ENCODE results near the gene ARSB.

The ARSB gene

DNA sequence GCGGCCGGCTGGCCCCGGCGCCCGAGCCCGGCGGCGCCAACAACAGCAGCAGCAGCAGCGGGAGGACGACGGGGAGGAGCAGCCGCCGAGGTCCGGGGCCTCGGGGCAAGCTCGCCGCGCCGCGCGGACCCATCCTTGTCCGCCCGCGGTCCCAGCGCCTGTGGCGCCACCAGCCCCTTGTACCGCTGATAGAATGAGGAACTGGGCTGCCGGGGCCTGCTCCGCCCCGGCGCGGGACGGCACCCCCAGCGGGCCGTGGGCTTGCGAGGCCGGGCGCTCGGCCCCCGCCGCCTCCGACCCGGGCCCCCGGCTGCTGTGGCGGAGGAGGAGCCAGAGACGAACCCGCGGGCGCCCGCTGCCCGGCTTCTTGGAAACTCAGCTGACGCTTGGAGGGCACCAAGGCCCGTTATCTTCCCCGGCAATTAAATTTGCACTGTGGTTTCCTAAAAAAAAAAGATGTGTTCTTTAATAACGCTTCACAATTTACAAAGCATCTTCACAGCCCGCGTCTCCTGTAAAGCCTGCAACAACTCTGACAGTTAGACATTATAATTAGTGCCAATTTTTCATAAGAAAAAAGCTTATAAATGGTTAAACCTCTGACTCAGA is at the start of gene ARSB:
TSS of gene ARSB (minus strand) at position 195 of the 609 bp plus-strand sequence. CDS start at position 133, 62 bp downstream.
- peak; percentile 44 for DNase-seq (ENCODE audit: low spot score)

DNA sequence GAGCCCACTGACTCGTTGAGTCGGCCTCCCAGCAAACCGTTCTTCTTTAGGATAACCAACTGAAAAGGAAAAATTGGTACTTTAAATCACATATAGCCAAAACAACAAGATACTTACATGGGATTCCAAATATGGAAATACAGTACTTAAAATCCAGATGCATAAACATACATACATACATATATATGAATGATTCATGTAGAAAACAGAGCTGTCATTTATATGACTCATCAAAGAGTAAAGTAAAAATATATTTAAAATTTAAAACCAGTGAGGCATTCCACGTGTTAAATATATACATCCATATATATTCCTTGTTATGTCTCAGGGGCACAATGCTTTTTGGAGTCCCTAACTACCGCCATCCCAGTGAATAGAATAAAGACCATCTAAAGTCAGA is 47.7 kb upstream of the ARSB start:
- no peak for DNase-seq (ENCODE audit: low spot score)

DNA sequence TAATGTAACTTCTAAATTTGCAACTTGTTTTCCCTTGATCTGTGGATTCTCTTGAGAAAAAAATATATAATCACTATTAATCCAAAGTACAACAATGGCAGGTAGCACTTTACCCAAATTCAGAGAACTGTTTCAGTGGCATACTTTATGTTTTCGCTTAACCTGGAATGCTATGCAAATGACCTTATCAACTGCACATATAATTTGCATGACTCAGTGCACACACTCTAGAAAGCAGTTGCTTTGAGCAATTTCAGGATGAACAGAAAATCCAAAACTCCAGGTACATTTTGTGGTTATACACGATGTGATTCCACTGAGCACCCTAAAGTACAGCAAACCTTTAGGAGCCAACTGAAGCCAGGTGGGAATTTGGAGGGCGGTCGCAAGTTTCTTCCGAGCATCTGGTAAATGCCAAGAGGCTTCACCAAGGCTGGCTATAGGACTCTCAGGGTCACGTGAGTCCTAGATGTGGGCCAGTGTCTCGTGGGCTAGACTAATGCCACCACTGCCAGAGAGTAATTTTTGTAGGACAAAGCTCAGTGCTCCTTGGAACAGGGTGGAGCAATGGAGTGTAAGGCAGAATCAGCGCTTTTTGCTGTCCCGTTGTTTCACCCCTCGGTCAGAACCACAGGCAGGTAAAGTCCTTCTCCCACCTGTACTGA is 47.1 kb upstream of the ARSB start:
- DNase-seq (ENCODE audit: low spot score) = no peak

DNA sequence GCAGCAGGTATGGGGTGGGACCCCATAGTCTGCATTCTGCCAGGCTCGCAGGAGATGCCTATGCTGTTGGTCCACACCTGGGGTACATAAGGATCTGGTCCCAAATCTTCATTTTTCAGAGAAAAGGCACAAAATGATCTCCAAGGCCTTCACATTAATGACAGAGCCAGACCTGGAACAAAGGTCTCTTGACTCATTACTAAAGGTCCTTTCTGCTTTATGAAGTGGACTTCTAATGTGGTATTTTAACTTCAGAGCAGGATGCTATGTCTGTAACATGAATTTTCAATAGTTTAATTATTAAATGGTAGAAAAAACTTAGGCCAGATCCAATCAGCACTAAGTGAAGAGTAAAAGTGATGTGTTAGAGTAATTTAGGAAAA is 46.4 kb upstream of the ARSB start:
- no peak for DNase-seq (ENCODE audit: low spot score)

DNA sequence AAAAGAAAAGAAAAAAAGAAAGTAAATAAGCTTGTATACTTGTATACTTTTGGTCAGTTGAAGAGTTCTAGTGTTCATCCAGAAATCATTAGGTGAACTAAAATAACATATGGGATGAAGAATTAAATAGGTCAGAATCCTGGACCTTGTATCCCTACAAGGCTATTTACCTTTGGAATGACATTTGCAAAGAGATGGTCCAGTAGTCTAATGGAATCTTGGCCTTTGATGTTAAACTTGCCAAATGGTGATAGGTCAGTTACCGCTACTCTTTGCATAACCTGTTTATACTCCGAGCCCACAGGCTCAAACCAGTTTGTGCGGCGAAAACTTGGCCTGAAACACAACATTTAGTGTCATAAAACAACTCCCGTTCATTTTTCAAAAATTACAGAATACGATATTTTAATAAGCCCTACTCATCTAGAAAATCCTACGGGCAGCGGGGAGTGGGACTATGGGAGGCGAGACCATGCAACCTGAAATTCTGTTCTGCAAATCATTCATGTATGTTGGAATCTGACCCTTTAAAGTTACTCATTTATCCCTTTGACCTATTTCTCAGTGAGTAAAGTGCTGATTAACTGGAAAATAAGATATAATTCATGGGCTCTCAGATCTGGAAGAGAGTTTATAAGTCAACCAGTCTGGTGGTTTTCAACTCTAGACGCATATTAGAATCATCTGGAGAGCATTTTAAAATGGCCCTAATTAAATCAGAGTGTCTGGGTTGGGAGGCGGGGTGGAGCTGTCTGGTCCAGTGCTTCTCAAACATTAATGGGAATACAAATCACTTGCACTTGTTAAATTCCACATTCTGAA is 45.8 kb upstream of the ARSB start:
- no peak for DNase-seq (ENCODE audit: low spot score)

DNA sequence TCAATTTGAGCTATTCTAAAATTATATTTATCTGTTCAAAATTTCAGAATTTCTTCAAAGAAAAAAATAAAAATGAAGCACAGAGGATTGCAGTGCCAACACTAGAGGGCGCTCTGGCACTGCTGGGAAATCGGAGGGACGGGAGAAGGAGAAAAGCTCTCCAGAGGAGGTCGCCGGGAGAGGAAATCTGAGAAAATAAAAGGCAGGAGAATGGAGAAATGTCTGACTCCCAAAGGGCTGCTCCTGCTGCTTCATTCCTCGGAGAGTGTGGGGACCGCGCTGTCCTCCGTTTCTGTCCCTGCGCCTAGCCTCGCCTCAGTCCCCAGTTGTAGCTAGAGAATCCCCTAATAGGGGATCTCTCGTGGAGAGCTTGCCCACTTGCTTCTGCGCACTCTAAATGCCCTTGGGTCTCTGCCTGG is 40.0 kb upstream of the ARSB start:
- peak; percentile 43 for DNase-seq (ENCODE audit: low spot score)

DNA sequence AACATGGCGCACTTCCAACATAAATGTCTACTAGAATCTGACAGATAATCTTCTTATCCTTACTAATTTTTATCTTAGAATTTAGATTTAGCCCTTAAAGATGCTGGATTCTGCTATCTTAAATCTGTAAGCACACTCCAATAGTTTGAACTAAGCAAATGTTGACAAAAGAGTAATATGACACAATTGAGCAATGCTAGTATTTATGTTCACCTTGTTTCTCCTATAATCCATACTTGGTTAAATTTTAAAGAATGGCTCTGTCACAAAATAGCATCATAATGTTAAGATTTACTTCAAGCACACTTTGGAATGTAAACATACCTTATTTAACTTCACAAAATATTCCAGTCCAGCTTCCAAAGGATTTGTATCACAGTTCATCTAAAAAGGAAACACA is 38.8 kb upstream of the ARSB start:
- no peak for DNase-seq (ENCODE audit: low spot score)

DNA sequence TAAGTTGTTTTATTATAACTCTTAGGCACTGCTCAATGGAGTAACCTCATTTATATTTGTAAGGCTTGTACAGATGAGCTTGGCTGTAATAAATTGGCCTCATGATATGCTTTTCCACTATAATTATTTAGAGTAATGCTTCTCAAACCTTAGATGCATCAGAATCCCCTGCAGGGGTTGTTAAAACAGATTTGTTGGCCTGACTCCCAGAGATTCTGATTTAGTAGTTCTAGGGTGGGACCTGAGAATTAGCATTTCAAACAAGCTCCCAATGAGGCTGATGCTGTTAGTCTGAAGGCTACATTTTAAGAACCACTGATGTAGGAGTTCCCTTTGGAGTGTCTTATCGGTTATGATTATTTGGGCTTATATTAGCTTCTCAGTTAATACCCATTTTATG is 38.2 kb upstream of the ARSB start:
- no peak for DNase-seq (ENCODE audit: low spot score)

DNA sequence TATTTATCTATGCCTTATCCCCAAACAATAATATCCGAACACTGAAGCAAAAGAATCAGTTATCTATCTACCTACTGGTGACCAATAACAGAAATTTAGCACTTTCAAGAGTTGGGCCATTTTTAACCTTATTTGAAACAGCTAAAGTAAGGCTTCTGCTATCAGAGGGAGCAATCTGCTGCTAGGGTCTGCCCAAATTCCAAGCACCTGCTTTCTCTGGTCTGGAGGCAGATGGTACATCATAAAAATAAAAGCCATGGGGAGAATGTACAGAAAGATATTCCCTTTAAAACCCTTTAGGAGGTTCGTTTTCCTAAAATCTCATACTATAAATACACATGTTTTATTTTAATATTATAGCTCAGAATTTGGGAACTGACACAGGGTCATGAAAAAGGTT is 37.7 kb upstream of the ARSB start:
- DNase-seq (ENCODE audit: low spot score) = no peak

DNA sequence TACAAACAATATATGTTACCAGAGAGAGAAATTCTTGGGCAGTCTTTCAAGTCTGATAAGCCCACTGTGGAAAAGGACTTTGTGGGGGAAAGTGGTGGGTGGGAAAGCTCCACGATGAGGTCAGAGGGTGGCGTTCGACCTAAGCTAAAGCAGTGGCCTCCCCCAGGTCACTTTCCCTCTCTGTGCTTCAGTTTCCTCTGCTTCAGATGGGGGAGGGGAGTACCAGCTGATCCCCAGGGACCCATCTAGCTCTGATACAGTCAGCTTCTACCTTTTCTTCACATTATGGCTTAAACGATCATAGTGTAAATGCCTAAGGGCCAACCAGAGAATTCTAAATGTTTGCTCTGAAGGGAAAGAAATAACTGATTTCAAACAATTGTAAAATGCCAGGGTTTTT is 36.6 kb upstream of the ARSB start:
- DNase-seq (ENCODE audit: low spot score) = no peak

DNA sequence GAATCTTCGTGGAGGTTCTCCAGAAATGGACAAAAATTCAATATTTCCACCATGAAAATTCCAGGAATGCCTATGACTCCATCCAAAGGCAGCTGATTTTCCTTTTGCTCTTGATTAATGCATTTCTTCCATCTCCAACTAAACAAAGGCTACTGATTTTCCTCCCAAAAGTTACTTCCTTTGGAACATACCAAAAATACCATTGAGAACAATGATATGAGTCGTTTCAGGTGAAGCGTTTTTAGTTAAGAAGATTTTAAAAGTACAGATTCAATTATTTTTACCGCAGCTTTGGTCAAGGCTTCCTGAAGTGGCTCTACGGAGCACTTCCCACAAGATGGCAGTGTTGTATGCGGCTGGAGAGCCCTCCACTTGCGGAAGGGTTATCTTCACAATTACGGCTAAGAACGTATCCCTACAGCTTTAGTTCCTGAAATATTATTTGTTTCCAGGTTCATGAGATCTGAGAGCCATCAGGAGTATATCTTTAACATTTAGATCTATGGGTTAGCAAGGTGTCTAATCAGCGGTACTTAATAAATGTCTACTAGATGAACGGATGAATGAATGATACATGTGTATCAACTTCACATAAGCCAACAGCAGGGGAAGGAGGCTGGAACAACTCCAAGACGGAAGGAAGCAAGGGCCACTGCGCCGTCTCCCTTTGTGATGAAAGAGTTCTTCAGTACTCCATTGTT is 35.9 kb upstream of the ARSB start:
- peak; percentile 27 for DNase-seq (ENCODE audit: low spot score)

DNA sequence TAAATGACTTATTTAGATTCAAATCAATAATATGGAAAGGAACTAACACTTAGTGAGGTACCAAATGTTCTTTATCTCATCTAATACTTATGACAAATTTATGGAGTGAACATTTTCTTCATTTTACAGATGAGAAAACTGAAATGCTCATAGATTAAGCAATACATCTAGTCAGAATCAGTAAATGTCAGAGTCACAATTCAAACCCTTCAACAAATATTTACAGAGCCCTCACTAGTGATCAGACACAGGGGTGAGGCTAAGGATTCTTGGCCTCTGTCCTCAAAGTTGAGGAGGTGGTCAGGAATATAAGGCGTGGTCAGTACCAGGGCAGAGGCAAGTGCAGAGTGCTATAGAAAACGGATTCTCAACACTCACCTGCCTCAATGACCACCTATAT is 29.5 kb upstream of the ARSB start:
- no peak for DNase-seq (ENCODE audit: low spot score)

DNA sequence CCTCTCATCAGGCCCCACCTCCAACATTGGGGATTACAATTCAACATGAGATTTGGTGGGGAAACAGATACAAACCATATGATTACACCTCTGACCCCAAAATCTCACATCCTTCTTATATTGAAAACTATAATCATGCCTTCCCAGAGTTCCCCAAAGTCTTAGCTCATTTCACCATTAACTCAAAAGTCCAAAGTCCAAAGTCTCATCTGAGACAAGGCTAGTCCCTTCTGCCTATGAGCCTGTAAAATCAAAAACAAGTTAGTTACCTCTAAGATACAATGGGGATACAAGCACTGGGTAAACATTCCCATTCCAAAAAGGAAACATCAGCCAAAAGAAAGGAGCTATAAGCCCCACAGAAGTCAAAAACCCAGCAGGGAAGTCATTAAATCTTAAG is 26.8 kb upstream of the ARSB start:
- DNase-seq (ENCODE audit: low spot score) = no peak

DNA sequence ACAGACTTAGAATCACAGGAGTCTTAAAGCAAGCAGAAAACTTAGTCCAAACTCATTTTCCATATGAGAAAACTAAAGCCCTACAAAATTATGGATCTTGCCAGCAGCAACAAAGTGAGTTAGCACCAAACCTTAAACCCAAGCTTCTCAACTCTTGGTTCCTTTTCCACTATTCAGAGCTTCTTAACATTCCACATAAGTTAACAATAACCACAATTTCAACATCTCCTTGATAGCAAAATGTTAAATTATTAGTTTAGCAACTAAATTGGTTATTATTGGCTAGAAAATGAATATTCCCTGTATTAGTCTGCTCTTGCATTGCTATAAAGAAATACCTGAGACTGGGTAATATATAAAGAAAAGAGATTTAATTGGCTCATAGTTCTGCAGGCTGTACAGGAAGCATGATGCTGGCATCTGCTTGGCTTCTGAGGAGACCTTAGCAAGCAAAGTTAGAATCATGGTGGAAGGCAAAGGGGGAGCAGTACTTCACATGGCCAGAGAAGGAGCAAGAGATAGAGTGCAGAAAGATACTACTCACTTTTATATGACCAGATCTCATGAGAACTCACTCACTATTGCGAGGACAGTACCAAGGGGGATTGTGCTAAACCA is 26.2 kb upstream of the ARSB start:
- DNase-seq (ENCODE audit: low spot score) = no peak

DNA sequence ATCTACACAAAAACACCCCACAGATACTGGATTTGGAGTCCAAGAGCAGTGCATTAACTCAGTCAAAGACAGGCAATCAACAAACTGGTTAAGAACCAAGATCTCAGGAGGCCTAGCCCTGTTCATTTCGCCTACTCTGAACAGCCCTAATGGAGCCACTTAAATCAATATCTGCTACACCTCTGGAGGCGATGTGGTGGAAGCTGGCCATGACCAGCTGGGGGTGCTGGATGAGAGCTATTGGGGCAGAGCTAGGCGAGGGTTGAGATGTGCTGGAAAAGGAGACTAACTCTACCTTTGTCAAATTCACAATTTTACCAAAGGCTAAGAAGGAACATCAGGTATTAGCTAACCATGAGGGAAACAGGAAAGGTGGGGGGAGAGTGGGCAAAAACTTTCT is 23.3 kb upstream of the ARSB start:
- DNase-seq (ENCODE audit: low spot score) = no peak

DNA sequence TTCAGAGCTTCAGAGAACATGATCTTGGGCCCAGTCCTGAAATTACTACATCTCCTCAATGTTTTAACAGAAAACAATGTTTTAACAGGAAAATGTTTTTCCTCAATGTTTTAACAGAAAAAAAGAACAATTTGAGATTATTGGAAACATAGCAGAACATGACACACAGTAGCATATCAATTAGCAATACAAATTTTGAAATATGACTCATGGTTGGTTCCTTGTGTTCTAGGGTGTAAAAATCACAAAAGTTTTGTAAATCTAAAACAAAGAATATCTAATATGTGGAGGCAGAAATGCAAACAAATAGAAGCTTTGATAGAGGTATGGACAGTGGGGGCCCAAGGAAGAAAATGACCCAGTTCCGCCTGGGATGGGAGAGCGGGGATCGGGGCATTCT is 22.8 kb upstream of the ARSB start:
- no peak for DNase-seq (ENCODE audit: low spot score)

DNA sequence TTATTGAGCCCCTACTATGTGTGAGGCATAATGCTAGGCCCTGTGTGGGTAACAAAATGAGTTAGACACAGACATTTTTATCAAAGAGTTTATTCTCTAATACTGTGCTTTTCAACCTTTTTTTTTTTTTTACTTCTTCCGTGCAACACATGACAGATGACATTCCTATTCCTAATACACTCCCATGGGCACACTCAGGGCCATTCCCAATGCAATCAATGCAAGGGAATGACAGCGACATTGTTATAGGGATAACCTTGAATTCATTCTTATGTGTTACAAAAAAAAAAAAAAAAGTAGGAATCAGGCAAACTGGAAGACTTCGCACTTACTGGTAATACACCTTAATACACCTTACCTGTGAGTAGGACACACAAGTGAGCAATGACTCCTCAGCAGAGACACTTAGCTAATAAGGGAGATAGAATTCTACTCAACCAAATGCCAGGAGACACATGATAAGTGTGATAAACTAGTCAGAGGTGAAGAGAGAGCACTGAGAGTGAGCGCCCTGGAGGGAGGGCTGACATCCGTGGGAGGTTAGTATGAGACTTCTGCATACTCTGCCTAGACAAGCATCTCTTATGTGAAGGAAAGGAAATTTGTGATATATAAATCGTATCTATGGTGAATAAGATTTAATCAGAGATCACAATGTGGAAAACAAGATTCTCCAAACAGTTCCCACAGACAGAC is 21.0 kb upstream of the ARSB start:
- DNase-seq (ENCODE audit: low spot score) = no peak

DNA sequence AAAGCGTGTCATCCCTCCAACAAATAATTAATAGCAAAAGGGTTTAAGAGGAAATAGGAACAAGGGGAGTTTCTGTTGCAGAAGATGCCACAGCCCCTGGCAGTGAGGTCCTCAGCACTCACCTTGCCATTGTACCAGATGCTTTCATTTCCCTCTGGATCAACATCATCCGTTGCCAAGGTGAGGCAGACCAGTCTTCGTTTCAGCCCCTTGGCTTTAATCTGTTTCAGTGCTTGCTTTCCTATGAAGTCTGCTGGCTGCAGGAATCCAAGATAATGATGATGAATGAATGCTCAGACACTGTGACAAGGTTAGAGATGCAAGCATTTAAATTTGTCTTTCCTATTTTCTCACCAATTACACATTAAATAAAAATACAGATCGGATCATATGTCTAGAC is 20.0 kb upstream of the ARSB start:
- no peak for DNase-seq (ENCODE audit: low spot score)

DNA sequence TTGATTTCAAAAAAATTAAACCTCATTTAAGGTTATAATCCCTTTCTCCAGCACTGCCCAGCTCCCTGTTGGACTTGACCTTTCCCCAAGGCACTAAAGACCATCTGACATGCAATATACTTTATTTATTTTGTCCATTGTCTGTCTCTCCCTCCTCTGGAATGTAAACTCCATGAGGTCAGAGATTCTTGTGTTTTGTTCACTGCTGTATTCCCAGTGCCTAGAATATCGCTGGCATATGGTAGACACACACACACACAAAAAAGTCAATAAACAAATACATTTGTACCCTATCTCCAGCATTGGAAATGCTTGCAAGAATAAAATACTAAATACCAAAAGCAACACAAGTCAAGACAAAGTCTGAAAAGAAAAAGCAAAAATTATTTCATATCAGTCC is 17.3 kb upstream of the ARSB start:
- no peak for DNase-seq (ENCODE audit: low spot score)

DNA sequence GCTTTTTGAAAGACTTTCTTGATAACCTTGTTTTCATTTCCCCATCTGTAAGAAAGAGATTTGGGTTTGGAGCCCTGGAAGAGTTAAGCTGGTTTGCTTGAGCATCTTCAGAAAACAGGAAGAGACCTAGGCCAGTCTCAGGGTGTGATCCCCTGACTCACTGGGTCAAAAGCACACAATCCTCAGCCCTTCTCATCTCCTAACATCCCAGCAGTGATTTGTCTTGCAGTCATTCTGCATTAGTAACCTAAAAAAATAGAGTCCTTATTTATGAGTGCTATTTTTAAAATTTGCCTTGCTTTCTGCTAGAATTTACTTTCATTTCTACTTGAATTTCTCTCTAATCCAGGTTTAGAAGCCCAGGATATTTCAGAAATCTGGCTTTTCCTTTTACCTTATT is 16.4 kb upstream of the ARSB start:
- no peak for DNase-seq (ENCODE audit: low spot score)

DNA sequence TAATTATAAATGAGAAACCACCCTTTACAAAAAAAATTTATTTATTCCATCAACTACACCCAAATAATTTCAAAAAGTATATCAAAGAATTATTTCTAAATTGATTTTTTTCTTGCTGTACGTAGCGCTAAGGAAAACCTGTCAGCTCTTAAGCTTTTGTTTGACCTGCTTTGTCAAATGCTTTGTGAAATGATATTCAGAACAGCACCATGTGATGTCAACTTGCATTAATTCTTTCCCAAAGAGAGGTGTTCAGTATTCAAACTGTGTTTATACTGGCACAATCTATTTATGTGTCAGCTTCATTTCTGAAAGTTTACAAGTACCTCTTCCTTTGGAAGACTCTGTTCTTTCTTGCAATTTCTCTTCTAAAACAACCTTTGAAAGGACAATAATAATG is 12.0 kb upstream of the ARSB start:
- DNase-seq (ENCODE audit: low spot score) = no peak

DNA sequence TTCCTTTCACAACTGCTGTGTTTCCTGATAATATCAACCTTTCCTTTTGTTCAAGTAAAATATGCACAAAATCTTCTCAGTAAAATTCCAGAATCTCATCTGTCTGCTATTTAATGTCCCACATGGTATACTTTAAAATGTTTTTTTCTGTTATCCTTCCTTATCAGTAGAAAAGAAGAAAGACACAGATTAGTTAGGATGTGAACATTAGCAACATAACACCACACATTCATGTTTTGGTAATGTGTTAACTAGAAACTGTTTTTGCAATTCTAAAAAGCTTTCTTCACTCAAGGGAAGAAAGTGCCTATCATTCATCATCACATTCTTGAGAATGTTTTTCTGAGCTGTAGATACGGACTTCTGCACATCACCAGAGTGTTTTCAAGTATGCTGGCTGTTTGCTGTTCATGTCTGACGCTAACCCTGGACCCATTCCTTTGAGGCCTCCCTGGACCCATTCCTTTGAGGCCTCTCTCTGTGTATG is 10.5 kb upstream of the ARSB start:
- no peak for DNase-seq (ENCODE audit: low spot score)
